Fibroblast of the conjunctiva (primary cell): ENCODE data around the gene ZNF432.
A peak's percentile ranks its signal among the peaks of the same experiment; 100 is the strongest.
"Not testable (repeated sequence)": the region's sequence is repeated elsewhere in the genome, so short reads cannot be mapped to it uniquely, and the experiment has no call there.

ENCODE experiments used
- DNase-seq: peaks from one replicate; pipeline ENCODE4 v3.0.0-alpha.2; 2010; ENCODE audit warnings: low read depth

ZNF432 gene

DNA sequence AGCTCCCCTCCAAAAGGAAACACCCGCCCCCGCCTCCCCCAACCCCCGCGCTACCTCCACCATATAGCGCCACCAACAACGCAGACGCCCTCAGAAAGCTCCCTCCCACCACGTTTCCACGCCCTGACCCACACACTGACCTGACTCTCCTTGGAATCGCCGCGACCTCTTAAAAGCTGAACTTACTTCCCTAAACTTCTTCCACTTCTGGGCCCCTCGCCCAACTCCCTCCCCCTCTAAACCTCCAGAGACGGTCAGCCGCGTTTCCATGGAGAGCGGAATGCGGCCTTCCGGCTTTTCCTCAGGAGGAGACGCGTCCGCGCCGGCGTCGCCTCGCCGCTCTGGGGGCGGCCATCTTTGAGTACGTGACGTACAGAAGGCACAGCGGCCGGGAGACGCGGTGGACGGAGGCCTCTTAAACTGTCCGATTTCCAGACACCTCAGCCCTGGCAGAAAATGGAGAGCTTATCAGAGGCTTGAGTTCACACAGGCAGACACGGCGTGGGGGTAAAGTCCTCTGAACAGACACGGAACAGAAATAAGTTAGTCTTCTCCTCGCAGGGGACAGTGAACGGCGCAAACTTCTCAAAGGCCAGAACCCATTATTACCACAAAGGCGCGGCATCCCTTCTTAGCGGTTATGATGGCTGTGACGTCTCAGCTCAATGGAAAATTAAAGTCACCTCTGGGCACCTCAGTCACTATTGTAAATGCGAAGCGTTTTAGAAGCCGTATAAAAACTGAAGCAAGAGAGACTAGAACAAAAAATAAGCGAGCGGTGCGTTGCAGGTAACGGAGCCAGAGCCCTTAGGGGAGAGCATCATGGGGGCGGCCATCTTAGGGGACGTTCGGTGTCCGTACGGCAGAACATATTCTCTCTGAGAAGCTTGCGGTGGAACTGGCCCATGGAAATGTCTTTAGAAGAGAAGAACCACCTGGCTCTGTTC, at the start of gene ZNF432:
Gene ZNF432 (minus strand): TSS at position 284 of the 947 bp plus-strand sequence. CDS start 1,970 bp downstream, outside the sequence.
- peak; percentile 86 for DNase-seq

- DNase-seq: not testable (repeated sequence)
Measured at GRCh38 chr19:52096416-52096815, 47.8 kb upstream of the ZNF432 start.

- DNase-seq: peak; percentile 91
Measured at GRCh38 chr19:52095172-52096014, 46.8 kb upstream of the ZNF432 start, which contains the start of gene ZNF841. TSS of gene ZNF841 (minus strand) at chr19:52095765. CDS start at chr19:52084801, 10,964 bp downstream.

- no peak for DNase-seq
Measured at GRCh38 chr19:52094526-52095130, 46.0 kb upstream of the ZNF432 start.

DNA sequence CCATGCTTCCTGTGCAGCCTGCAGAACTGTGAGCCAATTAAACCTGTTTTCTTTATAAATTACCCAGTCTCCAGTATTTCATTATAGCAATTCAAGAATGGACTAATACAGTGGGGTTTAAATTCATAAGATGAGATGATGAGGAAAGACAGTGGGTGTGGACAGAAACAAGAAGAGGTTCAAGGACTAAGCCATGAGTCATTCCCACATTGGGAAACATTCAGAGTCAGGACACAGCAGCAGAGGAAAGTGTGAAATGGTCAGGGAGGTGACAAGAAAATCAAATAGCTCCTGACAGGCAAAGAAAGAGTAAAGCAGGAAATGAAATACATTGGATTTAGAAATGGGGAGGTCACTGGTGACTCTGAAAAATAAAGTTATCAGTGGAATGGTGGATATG, 37.8 kb upstream of the ZNF432 start:
- no peak for DNase-seq

GRCh38 chr19:52070496-52070895, 21.9 kb upstream of the ZNF432 start:
- no peak for DNase-seq

GRCh38 chr19:52069653-52070052, 21.0 kb upstream of the ZNF432 start:
- DNase-seq: no peak

DNA sequence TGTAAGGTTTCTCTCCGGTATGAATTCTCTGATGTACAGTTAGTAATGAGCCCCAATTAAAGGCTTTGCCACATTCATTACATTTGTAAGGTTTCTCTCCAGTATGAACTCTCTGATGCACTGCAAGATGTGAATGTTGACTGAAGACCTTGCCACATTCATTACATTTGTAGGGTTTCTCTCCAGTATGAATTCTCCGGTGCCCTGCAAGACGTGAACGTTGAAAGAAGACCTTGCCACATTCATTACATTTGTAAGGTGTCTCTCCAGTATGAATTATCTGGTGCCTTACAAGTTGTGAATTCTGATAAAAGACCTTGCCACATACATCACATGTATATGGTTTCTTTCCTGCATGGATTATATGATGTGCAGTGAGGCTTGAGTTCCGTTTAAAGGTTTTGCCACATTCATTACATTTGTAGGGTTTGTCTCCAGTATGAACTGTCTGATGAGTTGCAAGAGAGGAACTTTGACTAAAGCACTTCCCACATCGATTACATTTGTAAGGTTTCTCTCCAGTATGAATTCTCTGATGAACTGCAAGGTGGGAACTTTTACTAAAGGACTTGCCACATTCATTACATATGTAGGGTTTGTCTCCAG, 17.7 kb upstream of the ZNF432 start:
- no peak for DNase-seq

DNA sequence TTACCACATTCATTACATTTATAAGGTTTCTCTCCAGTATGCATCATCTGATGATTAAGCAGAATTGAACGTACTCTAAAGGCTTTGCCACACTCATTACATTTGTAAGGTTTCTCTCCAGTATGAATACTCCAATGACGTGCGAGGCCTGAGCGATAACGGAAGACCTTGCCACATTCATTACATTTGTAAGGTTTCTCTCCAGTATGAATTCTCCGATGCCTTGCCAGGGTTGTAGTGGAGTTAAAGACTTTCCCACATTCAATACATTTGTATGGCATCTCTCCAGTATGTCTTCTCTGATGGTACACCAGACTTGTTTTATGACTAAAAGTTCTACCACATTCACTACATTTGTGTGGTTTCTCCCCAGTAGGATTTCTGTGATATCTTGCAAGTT, 16.8 kb upstream of the ZNF432 start:
- DNase-seq: no peak

- DNase-seq: not testable (repeated sequence)
Measured at GRCh38 chr19:52056480-52056879, 7.8 kb upstream of the ZNF432 start.

GRCh38 chr19:52051736-52052135, 3.1 kb upstream of the ZNF432 start:
- DNase-seq: not testable (repeated sequence)

- DNase-seq: no peak
Measured at GRCh38 chr19:52039169-52039568, 9.5 kb downstream of the ZNF432 start.

GRCh38 chr19:52034051-52034728, 14.4 kb downstream of the ZNF432 start:
- no peak for DNase-seq

DNA sequence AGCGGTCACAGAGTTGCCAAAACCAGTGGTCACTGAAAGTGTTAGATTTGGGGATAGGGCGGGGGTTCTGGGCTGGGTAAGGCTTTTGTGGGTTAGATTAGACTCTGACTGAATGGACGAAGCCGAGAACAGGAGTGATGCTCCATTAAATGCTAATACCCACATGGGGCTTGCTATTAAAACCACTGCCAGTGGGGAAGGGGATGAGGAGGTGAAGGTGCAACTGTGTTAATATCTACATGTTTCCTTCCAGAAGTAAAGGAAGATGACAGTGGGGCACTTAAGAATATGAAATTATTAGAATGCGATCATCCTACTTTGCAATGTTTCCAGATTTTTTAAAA, 19.9 kb downstream of the ZNF432 start:
- DNase-seq: no peak

GRCh38 chr19:52028027-52028779, 20.4 kb downstream of the ZNF432 start, which contains the start of gene ZNF614:
TSS of gene ZNF614 (minus strand) at chr19:52028379. CDS start at chr19:52025745, 2,634 bp downstream.
- peak; percentile 53 for DNase-seq

- DNase-seq: not testable (repeated sequence)
Measured at GRCh38 chr19:52026255-52026990, 22.2 kb downstream of the ZNF432 start.

- DNase-seq: not testable (repeated sequence)
Measured at GRCh38 chr19:52024478-52024877, 24.2 kb downstream of the ZNF432 start.

DNA sequence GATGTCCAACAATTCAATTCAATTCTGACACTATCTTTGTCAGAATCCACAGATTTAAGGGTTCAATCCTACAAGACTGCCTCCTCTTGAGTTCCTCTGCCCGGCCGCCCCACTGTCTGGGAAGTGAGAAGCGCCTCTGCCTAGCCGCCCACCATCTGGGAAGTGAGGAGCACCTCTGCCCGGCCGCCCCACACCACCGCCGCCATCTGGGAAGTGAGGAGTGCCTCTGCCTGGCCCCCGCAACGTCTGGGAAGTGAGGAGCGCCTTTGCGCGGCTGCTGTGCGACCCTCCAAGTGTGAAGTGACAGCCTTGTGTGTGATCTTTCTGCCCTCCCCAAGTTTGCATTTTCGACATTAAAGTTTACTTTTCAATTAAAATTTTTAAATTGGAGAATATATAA, 26.4 kb downstream of the ZNF432 start:
- no peak for DNase-seq

DNA sequence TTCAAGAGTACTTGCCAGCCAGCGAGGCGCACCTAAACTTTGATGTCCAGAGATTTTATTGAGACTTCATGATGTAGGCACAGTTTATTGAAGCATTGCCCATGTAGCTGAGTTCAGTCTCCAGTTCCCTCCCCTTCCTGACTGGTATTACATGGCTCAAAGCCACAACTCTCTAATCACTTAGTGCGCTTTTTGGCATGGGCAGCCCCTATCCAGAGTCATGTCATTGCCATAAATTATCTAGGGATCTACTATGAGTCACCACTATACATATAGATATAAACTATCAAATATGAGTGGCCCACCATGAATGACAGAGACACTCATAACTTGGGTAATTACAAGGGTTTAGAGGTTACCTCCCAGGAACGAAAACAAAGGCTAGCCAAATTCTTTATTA, 28.1 kb downstream of the ZNF432 start:
- DNase-seq: no peak

- no peak for DNase-seq
Measured at GRCh38 chr19:52010674-52011073, 38.0 kb downstream of the ZNF432 start.
